Mesendoderm (in vitro differentiated cells): ENCODE data around the gene IGF2.

ENCODE experiments used
- DNase-seq: peaks from one replicate; pipeline ENCODE4 v3.0.0; 2013
- H2AK5ac ChIP-seq: 2 replicates; pipeline ENCODE4 v1.6.1; 2013; ENCODE audit warnings: low read length, inconsistent platforms
- H2BK120ac ChIP-seq: 2 replicates; pipeline ENCODE4 v1.6.1; 2013; ENCODE audit warnings: low read depth, mild to moderate bottlenecking, low read length, moderate library complexity, mixed read lengths
- H2BK15ac ChIP-seq: replicated peaks from 2 replicates; pipeline ENCODE4 v1.6.1; 2013; ENCODE audit warnings: low read depth, mild to moderate bottlenecking, moderate library complexity
- H2BK5ac ChIP-seq: 2 replicates; pipeline ENCODE4 v1.6.1; 2013; ENCODE audit warnings: low read length, inconsistent platforms
- H3K18ac ChIP-seq: 2 replicates; pipeline ENCODE4 v1.6.1; 2013; ENCODE audit warnings: mild to moderate bottlenecking, low read length, mixed read lengths
- H3K23ac ChIP-seq: one replicate; pipeline ENCODE4 v1.6.1; 2013; ENCODE audit warnings: low read length
- H3K27ac ChIP-seq: 2 replicates; pipeline ENCODE4 v1.5.1; 2013; ENCODE audit warnings: low read depth, mild to moderate bottlenecking, inconsistent platforms, low read length, moderate library complexity
- H3K27me3 ChIP-seq: 2 replicates; pipeline ENCODE4 v1.6.1; 2013; ENCODE audit warnings: low read length, control low read depth, mild to moderate bottlenecking, inconsistent platforms; ENCODE audit not compliant: insufficient read depth, poor library complexity
- H3K36me3 ChIP-seq: 2 replicates; pipeline ENCODE4 v1.6.1; 2013; ENCODE audit warnings: low read length, inconsistent platforms; ENCODE audit not compliant: control insufficient read depth, insufficient read depth
- H3K4ac ChIP-seq: one replicate; pipeline ENCODE4 v1.6.1; 2013; ENCODE audit warnings: low read depth, mild to moderate bottlenecking, low read length, moderate library complexity
- H3K4me1 ChIP-seq: 2 replicates; pipeline ENCODE4 v1.6.1; 2013; ENCODE audit warnings: low read depth, low read length, inconsistent platforms; ENCODE audit not compliant: control insufficient read depth
- H3K4me2 ChIP-seq: 2 replicates; pipeline ENCODE4 v1.6.1; 2013; ENCODE audit warnings: low read length
- H3K4me3 ChIP-seq: 2 replicates; pipeline ENCODE4 v1.5.1; 2013; ENCODE audit warnings: mild to moderate bottlenecking, low read length
- H3K56ac ChIP-seq: one replicate; pipeline ENCODE4 v1.6.1; 2013; ENCODE audit warnings: low read length
- H3K79me1 ChIP-seq: 2 replicates; pipeline ENCODE4 v1.6.1; 2013; ENCODE audit warnings: low read length, inconsistent platforms
- H3K79me2 ChIP-seq: 2 replicates; pipeline ENCODE4 v1.6.1; 2013; ENCODE audit warnings: mild to moderate bottlenecking, low read length; ENCODE audit not compliant: control insufficient read depth, insufficient read depth
- H3K9ac ChIP-seq: 2 replicates; pipeline ENCODE4 v1.6.1; 2013; ENCODE audit warnings: low read length, inconsistent platforms
- H4K5ac ChIP-seq: one replicate; pipeline ENCODE4 v1.6.1; 2013; ENCODE audit warnings: low read length
- H4K8ac ChIP-seq: one replicate; pipeline ENCODE4 v1.6.1; 2013; ENCODE audit warnings: low read depth, mild to moderate bottlenecking, control low read depth, low read length, moderate library complexity
- WGBS: extraction: QIAGEN DNeasy Blood & Tissue Kit; methylation state at CpG from one replicate; pipeline ENCODE4 v1.1.7; 2013; ENCODE audit warnings: low lambda C conversion rate, missing lambda C conversion rate; ENCODE audit not compliant: insufficient coverage; ENCODE audit errors: extremely low coverage; 5-methylcytosine and 5-hydroxymethylcytosine counted together

Gene IGF2

DNA sequence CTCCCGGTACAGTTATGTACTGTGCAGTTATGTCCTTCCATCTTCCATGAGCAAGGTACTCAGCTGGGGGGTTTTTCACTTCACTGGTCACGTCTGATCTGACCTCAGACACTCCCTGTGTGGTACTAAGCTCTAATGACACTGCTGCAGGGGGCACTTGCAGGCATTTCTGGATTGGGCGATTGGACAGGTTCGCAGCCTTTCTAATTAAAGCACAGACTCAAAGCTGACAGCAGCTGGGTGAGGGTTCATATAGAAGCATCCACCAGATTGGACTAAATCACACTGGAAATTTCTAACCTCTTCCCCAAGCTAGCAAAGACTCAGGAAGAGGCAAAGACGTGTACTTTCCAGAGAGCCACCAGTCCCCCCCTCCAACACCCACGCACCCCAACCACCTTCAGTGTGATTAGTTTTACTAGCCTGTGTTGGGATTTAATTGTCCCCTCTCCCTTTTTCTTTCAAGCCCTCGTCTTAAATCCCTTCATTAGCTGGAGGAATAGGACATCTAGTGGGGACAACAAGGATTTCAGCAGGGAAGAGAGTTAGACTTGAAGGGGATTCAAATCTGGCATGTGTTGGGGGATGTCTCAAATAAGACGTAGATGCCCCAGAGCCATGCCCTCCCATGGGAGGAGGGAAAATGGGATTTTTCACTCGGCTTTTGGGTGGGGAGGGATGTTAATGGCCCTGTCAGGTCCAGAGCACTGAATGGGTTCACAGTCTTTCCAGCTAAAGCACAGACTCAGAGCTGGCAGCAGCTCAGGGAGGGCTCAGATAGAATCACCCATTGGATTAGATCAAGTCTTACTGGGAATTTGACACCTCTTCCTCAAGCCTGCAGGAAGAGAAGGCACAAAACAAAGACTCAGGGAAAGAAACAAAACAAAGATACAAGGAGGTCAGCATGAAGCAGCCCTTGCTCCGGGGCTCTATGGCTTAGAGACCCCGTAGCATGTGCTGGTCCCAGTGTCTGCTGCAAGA lies 11.0 kb upstream of the IGF2 start:
- Histone ChIP-seq H3K4ac (no peak overlapping the region), H2BK15ac (no peak overlapping the region), H3K79me1 (no peaks in the 10 kb centered on the region), H3K56ac (no peak overlapping the region), H3K27me3 (peaks cover 37% of the 10 kb centered on the region), H2BK5ac (no peak overlapping the region), H3K18ac (no peak overlapping the region), H3K9ac (no peak overlapping the region), H3K79me2 (no peaks in the 10 kb centered on the region), H4K8ac (no peak overlapping the region), H2AK5ac (no peak overlapping the region), H3K27ac (no peak overlapping the region), H3K4me2 (no peak overlapping the region), H3K36me3 (no peaks in the 10 kb centered on the region), H2BK120ac (no peak overlapping the region), H4K5ac (no peak overlapping the region), H3K4me1 (no peaks in the 10 kb centered on the region), H3K4me3 (no peak overlapping the region), H3K23ac (no peak overlapping the region)
- DNase-seq: peak; percentile 80
- WGBS: no CpG with 5 or more reads among the region's 11 CpGs

DNA sequence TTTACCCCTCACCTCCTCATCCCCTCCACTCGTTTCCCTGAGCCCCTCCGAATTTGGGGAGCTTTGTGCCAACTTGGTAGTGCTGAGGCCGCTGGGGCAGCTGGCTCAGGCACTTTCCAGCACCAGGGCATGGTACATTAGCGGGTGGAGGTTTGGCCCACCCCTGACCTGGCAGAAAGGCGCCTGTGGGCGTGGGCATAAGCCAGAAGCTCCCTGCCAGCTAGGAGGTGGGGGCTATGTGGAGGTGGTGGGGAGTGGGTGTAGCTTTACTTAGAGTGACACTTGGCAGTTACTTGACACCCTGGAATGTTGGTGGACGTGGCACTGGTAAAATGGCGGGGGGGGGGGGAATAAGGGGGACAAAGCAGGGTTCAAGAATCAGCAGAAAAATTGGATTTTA lies 10.3 kb upstream of the IGF2 start:
- H3K9ac ChIP-seq: no peak overlapping the region
- no peak overlapping the region for H3K4me2 ChIP-seq
- H3K4me1 ChIP-seq: no peaks in the 10 kb centered on the region
- no peak overlapping the region for H3K56ac ChIP-seq
- DNase-seq: no peak
- H4K5ac ChIP-seq: no peak overlapping the region
- H3K36me3 ChIP-seq: no peaks in the 10 kb centered on the region
- H3K79me2 ChIP-seq: no peaks in the 10 kb centered on the region
- H2BK15ac ChIP-seq: no peak overlapping the region
- no peak overlapping the region for H3K23ac ChIP-seq
- no peak overlapping the region for H2AK5ac ChIP-seq
- H3K4me3 ChIP-seq: no peak overlapping the region
- H3K18ac ChIP-seq: no peak overlapping the region
- no peaks in the 10 kb centered on the region for H3K79me1 ChIP-seq
- peaks cover 44% of the 10 kb centered on the region for H3K27me3 ChIP-seq
- H3K4ac ChIP-seq: no peak overlapping the region
- no peak overlapping the region for H4K8ac ChIP-seq
- no peak overlapping the region for H2BK5ac ChIP-seq
- no CpG with 5 or more reads among the region's 8 CpGs for WGBS
- H2BK120ac ChIP-seq: no peak overlapping the region
- H3K27ac ChIP-seq: no peak overlapping the region

GRCh38 chr11:2148595-2148994 lies 9.4 kb upstream of the IGF2 start:
- H3K4me3 ChIP-seq: no peak overlapping the region
- H3K27ac ChIP-seq: no peak overlapping the region
- no peak overlapping the region for H2BK15ac ChIP-seq
- H3K4ac ChIP-seq: no peak overlapping the region
- no CpG with 5 or more reads among the region's 5 CpGs for WGBS
- H3K4me1 ChIP-seq: no peaks in the 10 kb centered on the region
- H2AK5ac ChIP-seq: no peak overlapping the region
- no peak overlapping the region for H3K9ac ChIP-seq
- peaks cover 52% of the 10 kb centered on the region for H3K27me3 ChIP-seq
- H4K5ac ChIP-seq: no peak overlapping the region
- H3K79me2 ChIP-seq: no peaks in the 10 kb centered on the region
- H2BK5ac ChIP-seq: no peak overlapping the region
- H3K4me2 ChIP-seq: no peak overlapping the region
- H3K23ac ChIP-seq: no peak overlapping the region
- no peak overlapping the region for H4K8ac ChIP-seq
- H3K36me3 ChIP-seq: no peaks in the 10 kb centered on the region
- no peak overlapping the region for H2BK120ac ChIP-seq
- H3K18ac ChIP-seq: no peak overlapping the region
- no peak overlapping the region for H3K56ac ChIP-seq
- no peak for DNase-seq
- no peaks in the 10 kb centered on the region for H3K79me1 ChIP-seq

GRCh38 chr11:2147391-2147790 lies 8.2 kb upstream of the IGF2 start:
- Histone ChIP-seq H3K18ac (no peak overlapping the region), H2BK15ac (no peak overlapping the region), H3K4ac (no peak overlapping the region), H3K4me1 (no peaks in the 10 kb centered on the region), H3K56ac (no peak overlapping the region), H2AK5ac (no peak overlapping the region), H4K8ac (no peak overlapping the region), H3K36me3 (no peaks in the 10 kb centered on the region), H3K23ac (no peak overlapping the region), H3K27ac (no peak overlapping the region), H3K27me3 (peaks cover 64% of the 10 kb centered on the region), H3K79me1 (no peaks in the 10 kb centered on the region), H3K4me3 (no peak overlapping the region), H3K79me2 (no peaks in the 10 kb centered on the region), H4K5ac (no peak overlapping the region), H2BK120ac (no peak overlapping the region), H3K9ac (no peak overlapping the region), H2BK5ac (no peak overlapping the region), H3K4me2 (no peak overlapping the region)
- WGBS: no CpG with 5 or more reads among the region's 11 CpGs
- no peak for DNase-seq

DNA sequence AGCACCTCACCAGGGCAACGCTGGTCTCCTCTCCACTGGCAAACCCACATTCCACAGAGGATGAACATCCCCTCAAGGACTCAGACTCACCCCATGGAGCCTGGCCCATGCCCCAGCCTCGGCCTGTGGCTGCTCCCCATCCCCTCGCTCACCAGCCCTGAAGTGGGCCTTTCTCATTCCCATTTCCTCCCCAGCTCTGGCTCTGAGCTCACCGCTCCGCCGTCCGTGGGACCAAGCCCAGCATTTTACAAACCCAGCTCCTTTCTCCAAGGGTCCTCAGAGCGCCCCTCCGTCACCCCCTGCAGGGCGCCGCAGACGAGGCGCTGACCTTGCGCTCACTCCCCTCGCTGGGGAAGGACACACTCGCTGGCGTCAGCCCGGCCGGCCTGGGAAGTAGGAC lies 6.9 kb upstream of the IGF2 start:
- Histone ChIP-seq H2AK5ac (no peak overlapping the region), H3K4me1 (no peaks in the 10 kb centered on the region)
- WGBS: no CpG with 5 or more reads among the region's 19 CpGs

More for the DNA sequence above, 6.9 kb upstream of the IGF2 start:
- Histone ChIP-seq H3K79me1 (no peaks in the 10 kb centered on the region), H3K27ac (no peak overlapping the region), H3K36me3 (no peaks in the 10 kb centered on the region), H2BK120ac (no peak overlapping the region), H3K56ac (no peak overlapping the region), H2BK15ac (no peak overlapping the region), H3K4me3 (no peak overlapping the region), H3K79me2 (no peaks in the 10 kb centered on the region), H3K9ac (no peak overlapping the region), H4K8ac (no peak overlapping the region), H4K5ac (no peak overlapping the region), H3K4ac (no peak overlapping the region), H3K27me3 (peaks cover 77% of the 10 kb centered on the region), H3K4me2 (no peak overlapping the region), H3K23ac (no peak overlapping the region), H3K18ac (no peak overlapping the region), H2BK5ac (no peak overlapping the region)
- no peak for DNase-seq
